Measurements from ENCODE around the gene SLC19A1.

Gene SLC19A1

GRCh38 chr21:45484318-45484717 is 57.9 kb downstream of the SLC19A1 start:
- in situ Hi-C loops (cut with HindIII; ENCODE audit: low sequenced_read_pairs), result no loop called here

- in situ Hi-C loops (cut with HindIII; ENCODE audit: low sequenced_read_pairs), result no loop called here
Observed at GRCh38 chr21:45482899-45483821, 59.1 kb downstream of the SLC19A1 start.

GRCh38 chr21:45481977-45482898 is 60.0 kb downstream of the SLC19A1 start:
- in situ Hi-C loops (cut with HindIII; ENCODE audit: low sequenced_read_pairs), result no loop called here

- in situ Hi-C loops (cut with HindIII; ENCODE audit: low sequenced_read_pairs), result no loop called here
Observed at GRCh38 chr21:45481566-45481965, 60.7 kb downstream of the SLC19A1 start.

GRCh38 chr21:45480701-45481500 is 61.3 kb downstream of the SLC19A1 start:
- in situ Hi-C loops (cut with HindIII; ENCODE audit: low sequenced_read_pairs), result no loop called here

GRCh38 chr21:45479691-45480675 is 62.3 kb downstream of the SLC19A1 start:
- in situ Hi-C loops (cut with HindIII; ENCODE audit: low sequenced_read_pairs), result no loop called here

GRCh38 chr21:45478816-45479669 is 63.2 kb downstream of the SLC19A1 start:
- in situ Hi-C loops (cut with HindIII; ENCODE audit: low sequenced_read_pairs), result no loop called here

- in situ Hi-C loops (cut with HindIII; ENCODE audit: low sequenced_read_pairs), result no loop called here
Observed at GRCh38 chr21:45478115-45478801, 64.0 kb downstream of the SLC19A1 start.

GRCh38 chr21:45477176-45478114 is 64.8 kb downstream of the SLC19A1 start:
- in situ Hi-C loops (cut with HindIII; ENCODE audit: low sequenced_read_pairs), result no loop called here

- in situ Hi-C loops (cut with HindIII; ENCODE audit: low sequenced_read_pairs), result no loop called here
Observed at GRCh38 chr21:45476582-45476981, 65.7 kb downstream of the SLC19A1 start.

- in situ Hi-C loops (cut with HindIII; ENCODE audit: low sequenced_read_pairs), result no loop called here
Observed at GRCh38 chr21:45475797-45476570, 66.3 kb downstream of the SLC19A1 start.

- in situ Hi-C loops (cut with HindIII; ENCODE audit: low sequenced_read_pairs), result no loop called here
Observed at GRCh38 chr21:45475004-45475685, 67.1 kb downstream of the SLC19A1 start.

- in situ Hi-C loops (cut with HindIII; ENCODE audit: low sequenced_read_pairs), result loop anchor here (25.0 kb wide), 2 partner anchors 137 to 337 kb away; no protein-coding TSS in a partner anchor
Observed at GRCh38 chr21:45474323-45474950, 67.8 kb downstream of the SLC19A1 start.

- in situ Hi-C loops (cut with HindIII; ENCODE audit: low sequenced_read_pairs), result loop anchor here (25.0 kb wide), 2 partner anchors 136 to 336 kb away; no protein-coding TSS in a partner anchor
Observed at GRCh38 chr21:45473496-45474322, 68.5 kb downstream of the SLC19A1 start.
